ENCODE results near the gene PSMB8.

DNA sequence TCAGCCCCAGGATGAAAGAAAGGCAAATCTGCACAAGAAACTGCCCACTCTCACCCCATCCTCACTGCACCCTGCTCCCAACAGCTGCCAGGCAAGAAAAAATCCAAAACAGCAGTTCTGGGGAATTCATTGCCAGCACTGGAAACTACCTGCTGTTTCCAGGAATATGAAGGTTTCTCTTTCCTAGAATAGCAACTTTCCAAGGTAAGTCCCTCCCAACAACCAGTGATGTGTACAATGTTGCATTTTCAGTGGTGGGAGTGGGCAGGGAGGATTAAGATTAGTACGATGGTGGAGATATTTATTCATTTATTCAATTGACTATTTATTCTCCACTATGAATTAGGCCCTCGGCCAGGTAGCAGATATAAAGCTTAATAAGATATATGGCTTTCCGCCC is 16.8 kb downstream of the PSMB8 start:
- TF ChIP-seq CTCF (IDR thresholded peaks at IDR 0.05; ENCODE audit: low read length) (no peak), EZH2 (IDR thresholded peaks at IDR 0.05; ENCODE audit: borderline replicate concordance, low read length) (no peak)

All from OCI-LY1 (cell line).